NCI-H526 treated with DMSO at 0.1 percent for 48 hours (cell line): ENCODE measurements around the gene INTS13.
"Not testable (repeated sequence)": the region's sequence is repeated elsewhere in the genome, so short reads cannot be mapped to it uniquely, and the experiment has no call there.

Source experiments
- DNase-seq: peaks from one replicate; lab custom pipeline; 2025; lab: John Stamatoyannopoulos, UW

Gene INTS13, protein sequence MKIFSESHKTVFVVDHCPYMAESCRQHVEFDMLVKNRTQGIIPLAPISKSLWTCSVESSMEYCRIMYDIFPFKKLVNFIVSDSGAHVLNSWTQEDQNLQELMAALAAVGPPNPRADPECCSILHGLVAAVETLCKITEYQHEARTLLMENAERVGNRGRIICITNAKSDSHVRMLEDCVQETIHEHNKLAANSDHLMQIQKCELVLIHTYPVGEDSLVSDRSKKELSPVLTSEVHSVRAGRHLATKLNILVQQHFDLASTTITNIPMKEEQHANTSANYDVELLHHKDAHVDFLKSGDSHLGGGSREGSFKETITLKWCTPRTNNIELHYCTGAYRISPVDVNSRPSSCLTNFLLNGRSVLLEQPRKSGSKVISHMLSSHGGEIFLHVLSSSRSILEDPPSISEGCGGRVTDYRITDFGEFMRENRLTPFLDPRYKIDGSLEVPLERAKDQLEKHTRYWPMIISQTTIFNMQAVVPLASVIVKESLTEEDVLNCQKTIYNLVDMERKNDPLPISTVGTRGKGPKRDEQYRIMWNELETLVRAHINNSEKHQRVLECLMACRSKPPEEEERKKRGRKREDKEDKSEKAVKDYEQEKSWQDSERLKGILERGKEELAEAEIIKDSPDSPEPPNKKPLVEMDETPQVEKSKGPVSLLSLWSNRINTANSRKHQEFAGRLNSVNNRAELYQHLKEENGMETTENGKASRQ

DNA sequence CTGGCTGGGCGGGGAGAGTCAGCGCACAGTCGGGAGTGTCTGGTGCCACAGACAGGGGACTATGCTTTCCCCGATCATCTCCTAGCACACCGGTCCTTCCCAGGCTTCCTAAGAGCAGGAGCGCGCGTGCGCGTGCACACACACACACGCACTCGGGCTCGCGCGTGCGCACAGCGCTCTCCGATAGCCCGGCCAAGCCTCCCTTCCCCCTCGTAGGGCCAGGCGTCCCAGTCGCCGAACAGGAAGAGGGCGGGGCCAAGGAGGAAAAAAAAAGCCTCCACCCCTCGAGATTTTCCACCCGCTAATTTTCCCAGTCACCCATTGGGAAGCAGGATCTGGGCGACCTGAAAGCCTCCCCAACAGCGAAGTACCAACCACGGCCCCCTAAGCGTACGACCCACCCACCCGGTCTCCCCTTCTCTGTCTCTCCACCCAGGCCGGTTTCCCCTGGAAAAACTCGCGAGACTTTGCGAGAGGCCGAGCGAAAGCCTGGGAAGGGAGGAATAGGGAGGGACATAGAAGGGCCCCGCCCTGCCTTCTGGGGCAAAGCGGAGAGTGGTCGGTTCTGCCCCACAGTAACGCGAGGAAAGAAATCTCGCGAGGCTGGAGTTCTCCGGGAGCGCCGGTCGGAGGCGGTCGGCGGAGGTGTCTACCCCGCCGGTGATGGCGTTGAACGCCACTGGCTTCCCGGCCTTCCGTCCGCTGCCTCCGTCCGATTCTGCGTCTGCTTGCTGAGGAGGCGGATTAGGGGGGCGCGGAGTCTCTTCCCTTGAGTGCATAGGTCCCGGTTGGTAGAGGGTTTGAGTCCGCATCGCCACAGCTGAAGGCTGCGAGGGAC is at the start of gene INTS13, which contains the start of gene FGFR1OP2:
INTS13 (minus strand) TSS at position 119 of the 838 bp plus-strand sequence. CDS start 1,178 bp downstream, outside the sequence.
FGFR1OP2 (plus strand) TSS at position 608 of the 838 bp plus-strand sequence. CDS start 15,689 bp downstream, outside the sequence.
- DNase-seq, result peak; percentile 95

DNA sequence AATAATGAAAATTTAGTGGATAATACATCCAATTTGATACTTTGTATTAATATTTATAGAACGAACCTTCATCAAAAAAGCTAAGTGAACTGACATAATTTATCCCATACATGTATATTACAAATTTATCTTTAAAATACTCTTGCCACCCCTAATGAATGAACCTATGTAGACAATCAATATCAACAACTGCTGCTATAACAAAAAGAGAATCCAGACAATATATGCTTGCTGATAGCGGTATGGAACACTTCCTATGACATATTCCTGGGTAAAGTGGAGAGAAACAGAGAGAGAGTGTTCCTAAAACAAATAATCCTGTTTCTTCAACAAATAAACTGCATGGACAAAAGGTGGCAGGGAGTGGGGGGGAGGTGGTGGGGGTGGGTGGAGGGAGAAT is 45.1 kb upstream of the INTS13 start:
- no peak for DNase-seq

DNA sequence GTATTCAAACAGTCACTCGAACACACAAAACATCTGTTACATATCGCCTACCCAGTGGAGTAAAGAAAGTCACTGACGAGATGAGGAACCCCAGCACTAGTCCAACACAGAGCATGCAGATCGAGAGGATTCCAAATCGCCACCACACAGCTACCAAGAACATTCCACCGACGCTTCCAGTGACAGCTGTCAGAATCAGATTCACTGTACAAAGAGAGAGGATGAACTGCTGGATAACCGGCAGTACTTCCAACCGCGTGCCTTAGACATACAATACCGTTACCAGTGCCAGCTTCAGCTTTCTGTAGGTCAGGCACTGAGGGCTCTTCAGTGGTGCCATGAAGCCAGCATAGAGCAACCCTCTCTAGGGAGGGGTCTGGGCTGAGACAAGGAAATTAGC is 42.0 kb upstream of the INTS13 start:
- DNase-seq, result no peak

DNA sequence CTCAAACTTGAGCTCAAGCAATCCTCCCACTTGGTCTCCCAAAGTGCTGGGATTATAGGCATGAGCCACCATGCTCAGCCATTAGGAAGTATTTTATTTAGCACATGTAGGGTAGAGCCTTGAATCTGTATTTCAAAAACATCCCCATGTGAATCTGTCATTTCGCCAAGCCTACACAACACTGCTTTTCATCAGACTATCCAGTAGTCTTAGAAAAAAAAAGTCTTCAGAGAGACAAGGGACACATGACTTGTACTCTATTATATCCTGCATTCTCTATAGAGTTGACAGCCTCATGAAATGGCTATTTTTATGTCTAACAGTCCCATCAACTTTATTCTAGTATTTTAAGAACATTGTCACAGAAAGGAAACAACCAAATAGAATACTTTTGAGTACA is 41.0 kb upstream of the INTS13 start:
- DNase-seq, result no peak

DNA sequence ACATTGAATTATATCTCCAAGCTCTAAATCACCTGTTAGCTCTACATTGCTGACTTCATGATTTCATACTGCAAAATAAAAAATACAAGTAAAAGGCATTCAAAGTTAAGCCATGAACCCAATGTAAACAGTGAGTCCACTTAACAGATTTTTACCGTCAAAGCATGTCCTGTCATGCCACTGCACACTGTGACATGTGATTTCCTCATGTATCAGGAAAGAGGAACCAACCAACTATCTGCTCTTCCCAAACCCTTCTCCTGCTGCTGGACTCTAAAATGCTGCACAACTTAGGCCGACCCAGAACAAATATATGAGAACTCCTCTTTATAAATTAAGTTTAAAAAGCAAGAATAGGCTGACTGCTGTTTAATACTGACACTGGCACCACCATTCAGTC is 38.9 kb upstream of the INTS13 start:
- no peak for DNase-seq

DNA sequence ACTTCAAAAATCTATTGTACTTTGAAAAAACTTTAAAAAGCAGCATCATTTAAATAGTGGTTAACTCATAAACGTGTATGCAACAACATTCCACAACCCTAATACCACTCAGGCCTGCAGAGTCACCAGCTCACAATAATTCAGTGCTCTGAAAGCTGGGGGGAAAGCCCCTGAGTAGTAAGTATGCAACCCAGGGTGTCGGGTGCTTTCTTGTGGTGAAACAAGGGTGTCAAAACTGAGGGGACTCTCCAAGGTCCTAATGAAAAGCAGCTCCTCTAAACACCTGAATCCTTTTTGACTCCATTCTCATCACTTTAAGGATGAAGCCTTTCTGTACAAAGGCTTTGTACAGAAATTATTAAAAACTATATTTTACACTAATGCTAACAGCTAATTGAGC is 34.2 kb upstream of the INTS13 start:
- no peak for DNase-seq

DNA sequence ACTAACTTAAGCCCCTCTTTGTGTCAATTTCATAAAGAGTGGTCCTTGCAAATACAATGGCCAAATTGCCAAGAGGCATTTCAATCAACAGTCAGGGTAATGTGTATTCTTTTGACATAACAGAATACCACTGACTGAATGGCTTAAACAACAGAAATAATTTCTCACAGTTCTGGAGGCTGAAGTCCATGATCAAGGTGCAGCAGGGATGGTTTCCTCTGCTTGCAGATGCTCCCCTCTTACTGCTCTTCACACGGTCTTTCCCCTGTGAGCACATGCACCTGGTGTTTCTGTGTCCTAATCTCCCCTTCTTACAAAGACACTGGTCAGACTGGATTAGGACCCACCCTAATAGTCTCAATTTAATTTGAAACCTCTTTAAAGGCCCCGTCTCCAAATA is 32.4 kb upstream of the INTS13 start:
- DNase-seq, result no peak

DNA sequence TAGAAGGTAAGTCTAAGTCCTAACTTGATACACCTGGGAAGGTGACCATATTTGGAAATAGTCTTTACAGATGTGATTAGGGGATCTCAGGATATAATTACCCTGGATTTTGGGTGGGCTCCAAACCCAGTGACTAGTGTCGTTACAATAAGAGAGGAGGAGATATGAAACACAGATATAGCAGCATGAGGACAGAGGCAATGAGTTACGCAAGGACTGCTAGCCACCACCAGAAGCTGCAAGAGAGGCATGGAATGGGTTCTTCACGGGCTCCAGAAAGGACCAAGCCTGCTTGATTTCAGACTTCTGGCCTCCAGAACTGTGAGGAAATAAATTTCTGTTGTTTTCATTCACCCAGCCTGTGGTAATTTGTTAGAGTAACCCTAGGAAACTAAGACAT is 29.1 kb upstream of the INTS13 start:
- DNase-seq, result no peak

DNA sequence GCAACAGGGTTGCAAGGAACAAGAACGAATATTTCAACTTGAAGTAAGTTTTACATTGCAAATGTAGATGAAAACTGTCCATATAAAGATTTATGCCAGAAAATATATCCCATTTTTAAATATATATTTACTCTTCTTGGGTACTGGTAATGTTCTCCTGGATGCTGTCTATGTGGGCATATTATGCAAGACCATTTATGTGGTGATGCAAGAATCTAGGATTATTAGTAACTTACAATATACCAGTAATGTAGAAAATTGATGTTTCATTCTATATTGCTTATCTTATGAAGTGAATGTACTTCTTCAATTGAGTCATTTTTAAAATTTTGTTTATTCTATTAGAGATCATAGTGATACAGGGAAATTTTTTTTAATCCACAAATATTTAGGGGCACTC is 25.6 kb upstream of the INTS13 start:
- DNase-seq, result no peak

DNA sequence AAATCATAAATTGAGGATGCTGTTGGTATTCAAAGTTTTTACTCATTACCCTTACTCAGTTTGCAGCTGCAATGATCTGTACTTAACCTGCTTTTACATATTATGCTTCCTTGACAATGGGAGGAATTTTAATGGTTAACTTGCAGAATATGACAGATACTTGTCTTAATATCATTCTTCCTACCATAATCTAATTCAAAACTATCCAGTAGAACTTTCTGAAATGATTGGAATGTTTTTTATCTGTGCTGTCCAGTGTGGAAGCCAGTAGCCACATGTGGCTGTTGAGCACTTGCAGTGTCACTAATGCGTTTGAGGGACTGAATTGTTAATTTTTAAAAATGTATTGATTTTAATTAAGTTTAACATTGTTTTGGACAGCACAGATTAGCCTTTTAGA is 24.0 kb upstream of the INTS13 start:
- no peak for DNase-seq

DNA sequence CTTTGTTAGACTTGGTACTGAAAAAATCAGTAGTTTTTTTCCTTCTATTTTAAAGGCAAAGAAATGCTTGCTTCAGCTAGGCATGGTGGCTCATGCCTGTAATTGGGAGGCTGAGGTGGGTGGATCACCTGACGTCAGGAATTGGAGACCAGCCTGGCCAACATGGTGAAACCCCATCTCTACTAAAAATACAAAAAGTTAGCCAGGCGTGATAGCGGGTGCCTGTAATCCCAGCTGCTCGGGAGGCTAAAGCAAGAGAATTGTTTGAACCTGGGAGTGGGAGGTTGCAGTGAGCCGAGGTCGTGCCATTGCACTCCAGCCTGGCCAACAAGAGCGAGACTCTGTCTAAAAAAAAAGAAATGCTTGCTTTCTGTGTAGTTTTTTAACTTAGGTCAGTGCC is 23.6 kb upstream of the INTS13 start:
- not testable (repeated sequence) for DNase-seq

DNA sequence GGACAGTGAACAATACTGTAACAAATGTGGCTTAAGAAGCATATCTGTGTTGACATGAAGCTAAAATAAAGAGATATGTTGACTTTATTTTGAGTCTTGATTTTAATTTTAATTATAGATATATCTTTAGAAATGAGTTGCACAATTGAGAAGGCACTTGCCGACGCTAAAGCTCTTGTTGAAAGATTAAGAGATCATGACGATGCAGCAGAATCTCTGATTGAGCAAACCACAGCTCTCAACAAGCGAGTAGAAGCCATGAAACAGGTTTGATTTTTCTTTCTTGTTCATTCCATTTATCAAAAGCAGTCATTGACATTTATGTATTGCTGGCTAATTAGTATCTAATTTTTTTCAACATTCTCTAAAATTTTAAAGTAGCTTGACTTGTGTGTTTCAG is 16.2 kb upstream of the INTS13 start:
- no peak for DNase-seq

DNA sequence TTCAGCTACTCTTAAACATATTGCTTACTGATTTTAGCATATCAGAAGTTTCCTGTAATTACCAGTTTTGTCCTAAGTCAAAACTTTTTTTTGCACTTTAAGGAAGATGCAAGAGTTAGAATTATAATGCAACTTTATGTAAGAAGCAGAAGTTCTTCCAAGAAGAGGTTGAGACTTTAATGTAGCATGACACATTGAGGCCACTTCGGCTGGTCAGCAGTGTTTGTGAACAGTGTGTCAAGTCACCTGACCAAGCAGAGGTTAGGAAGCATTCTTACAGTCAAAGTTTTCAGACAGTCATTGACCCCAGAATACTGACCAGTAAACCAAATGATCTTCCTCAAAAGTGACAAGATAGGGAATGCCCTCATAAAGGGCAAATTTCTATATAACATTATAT is 15.7 kb upstream of the INTS13 start:
- no peak for DNase-seq

DNA sequence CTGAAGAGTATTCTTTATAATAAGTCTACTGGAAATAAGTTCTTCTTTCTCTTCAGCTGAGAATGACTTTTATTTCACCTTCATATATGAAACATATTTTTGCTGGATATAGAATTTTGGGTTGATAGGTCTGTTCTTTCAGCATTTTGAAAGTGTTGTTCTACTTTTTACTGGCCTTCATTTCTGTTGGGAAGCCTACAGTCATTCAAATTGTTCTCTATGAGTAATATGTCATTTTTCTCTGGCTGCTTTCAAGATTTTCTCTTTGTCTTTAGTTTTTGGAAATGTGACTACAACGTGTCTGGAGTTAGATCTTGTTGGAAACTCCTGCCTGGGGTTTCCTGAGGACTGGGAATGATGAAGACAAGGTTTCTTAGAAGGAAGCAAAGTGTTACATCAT is 10.5 kb upstream of the INTS13 start:
- DNase-seq, result no peak

DNA sequence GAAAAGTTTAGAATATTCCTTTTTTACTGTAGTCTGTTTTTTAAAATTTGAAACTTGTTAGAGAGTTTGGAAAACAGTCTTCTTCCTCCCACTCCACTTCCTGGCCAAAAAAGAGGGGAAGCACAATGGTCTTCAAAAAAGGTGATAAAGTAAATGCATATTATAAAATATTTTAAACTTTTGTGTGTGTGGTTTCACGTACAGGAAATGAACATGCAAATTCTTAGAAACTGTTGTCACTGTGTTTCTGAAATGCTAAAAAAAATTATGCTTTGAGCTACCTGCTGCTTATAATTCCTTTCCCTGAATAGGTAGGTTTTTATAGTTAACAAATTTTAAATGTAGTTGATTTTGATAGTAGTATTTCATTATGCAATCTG is 3.4 kb upstream of the INTS13 start:
- DNase-seq, result no peak

DNA sequence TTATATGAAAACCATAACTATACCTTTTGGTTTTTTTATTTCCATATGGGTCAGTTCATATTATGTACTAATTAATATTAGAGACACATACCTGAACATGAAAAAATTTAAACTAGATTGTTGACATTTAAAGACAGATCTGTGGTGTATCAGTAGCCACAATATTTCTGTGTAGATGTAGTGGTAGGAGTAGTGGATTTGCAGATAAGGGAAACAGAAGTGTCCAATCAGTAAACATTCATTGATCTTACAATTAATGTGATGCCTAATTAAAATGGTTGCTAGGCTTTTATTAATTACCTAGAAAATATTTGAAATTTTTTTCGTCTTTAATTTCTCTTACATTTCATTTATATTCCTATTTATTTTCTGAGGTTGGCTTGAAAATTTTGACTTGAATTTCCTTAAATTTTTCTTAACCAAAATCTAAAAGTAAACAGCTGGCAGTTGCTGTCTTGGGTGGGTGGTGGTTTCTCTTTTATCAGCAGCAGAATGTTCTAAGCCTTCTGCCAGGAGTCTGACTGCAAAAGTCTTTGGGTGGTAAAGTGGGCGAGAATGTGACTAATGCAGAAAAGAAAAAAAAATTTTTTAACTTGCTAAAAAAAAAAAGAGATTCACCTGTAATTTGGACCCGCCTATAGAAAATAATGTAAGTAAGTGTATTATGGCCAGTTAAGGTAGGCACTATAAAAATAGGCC is 2.9 kb upstream of the INTS13 start:
- no peak for DNase-seq

DNA sequence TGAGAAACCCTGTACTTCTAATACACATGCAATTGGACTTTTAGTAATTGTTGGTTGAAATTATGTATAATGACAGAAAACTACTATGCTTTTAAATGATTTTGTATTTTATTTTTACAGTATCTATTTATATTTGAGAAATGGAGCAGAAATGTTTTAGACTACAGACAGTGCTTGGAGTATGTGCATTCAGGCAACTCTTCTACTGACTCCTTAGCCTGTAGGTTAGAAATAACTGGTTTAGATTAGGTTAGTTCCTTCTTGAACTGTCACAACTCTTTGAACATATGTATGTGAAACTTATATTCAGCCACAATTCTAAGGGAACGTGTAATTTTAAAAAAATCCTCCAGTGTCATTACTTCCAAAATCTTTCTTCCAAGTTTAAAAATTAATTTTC is 2.2 kb upstream of the INTS13 start:
- no peak for DNase-seq

DNA sequence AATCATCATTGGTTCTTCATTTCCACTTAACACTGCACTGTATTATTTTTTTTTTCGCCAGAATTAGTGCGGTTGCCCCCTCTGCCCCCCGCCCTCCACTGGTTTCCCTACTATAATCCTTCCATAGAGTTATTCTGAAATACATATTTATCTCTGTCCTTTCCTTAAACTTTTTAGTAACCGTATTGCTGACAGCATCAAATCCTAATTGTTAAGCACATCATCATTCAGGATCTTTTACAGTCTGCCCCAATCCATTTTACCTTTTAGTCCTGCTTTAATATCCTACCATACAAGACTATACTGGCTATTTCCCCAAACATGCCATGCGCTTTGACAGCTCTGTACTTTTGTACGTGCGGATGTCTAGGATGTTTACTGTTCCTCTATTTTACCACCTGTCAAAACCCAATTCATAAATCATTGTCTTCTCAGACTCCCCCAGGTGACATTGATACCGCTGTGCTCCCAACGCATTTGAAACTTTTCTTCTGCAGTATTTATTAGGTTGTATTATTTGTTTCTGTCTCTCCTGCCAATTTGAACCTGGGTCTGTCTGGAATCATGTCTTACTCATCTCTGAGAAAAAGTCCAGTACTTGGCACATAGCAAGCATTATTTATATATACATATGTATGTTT is 1.5 kb upstream of the INTS13 start:
- no peak for DNase-seq

DNA sequence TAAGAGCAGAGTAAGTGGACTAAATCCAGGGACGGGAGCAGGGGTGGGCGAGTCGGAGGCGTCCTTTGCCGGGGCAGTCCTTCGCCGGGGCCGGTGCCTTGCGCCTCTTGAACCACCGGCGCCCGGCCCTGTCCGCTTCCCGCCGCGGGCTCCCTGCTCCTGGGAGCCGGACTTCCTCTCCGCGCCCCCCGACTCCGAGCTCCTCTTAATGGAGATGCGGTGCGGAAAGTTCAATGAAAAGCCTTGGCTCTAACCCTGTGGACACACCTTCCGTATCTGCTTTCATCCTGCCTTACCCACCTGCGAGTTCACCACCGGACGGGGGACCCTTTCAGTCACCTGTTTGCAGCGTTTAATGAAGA is 901 bp upstream of the INTS13 start:
- peak; percentile 63 for DNase-seq

DNA sequence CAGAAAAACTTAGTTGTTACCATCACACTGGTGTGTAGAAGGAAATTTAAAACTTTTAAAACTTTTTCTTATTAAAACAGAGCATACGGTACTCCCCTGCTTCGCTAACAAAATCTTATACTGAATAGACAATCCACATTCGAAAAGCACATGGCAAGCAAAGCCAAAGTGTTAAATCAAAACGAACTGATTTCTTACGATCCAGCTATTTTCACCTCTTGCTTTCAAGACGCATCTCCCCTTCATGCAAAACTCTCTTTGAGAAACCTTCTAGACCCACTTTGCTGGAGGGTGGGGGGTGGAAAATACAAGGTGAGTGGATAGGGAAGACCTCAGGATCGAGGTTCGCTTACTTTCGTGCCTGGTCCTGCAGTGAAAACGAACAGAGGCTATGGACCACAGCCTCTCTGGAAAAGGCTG is 328 bp downstream of the INTS13 start:
- DNase-seq, result no peak
